HepG2 (cell line): ENCODE data around the gene UVSSA. TPM values are rescaled to one million over a fixed set of nuclear protein-coding genes. Genes with fewer than 3 reads are reported as not detected.

Experiments used
- ATAC-seq: fragments of 200-7000 bp; cut with Tn5 transposase; 3 replicates; pipeline ENCODE4 v1.9.1; 2020; ENCODE audit warnings: mild to moderate bottlenecking, moderate library complexity
- BruUV-seq: library from RNA; stranded (reverse); fragments of 400-500 nt; replicated peaks from 2 replicates; lab custom pipeline; 2021; lab: Mats Ljungman, UMichigan
- CTCF ChIA-PET: fragments of 300-600 bp; formaldehyde crosslinking; extraction: SDS; loops from one replicate; lab custom pipeline; 2021; ENCODE audit warnings: low total read pairs, inconsistent platforms, low intra/inter-chr PET ratio; lab: Yijun Ruan, JAX
- POLR2A ChIA-PET: fragments of 350-600 bp; sonication (Branson Sonifier 250); formaldehyde crosslinking; loops from one replicate; lab custom pipeline; 2020; ENCODE audit warnings: antibody characterized with exemption, inconsistent platforms; lab: Yijun Ruan, JAX
- DNase-seq: peaks from one replicate; pipeline ENCODE4 v3.0.0-alpha.2; 2015; ENCODE audit warnings: low spot score
- FAIRE-seq: peaks from 3 replicates; lab custom pipeline; 2011; peaks lifted over from hg19 to GRCh38; lab: Jason Lieb, UNC
- H2AFZ ChIP-seq: one replicate; pipeline ENCODE4 v1.6.1; 2011; ENCODE audit warnings: low read length, inconsistent platforms
- H3K27ac ChIP-seq: fragments of 300-600 bp; 3 replicates; pipeline ENCODE4 v1.8.0; 2011; ENCODE audit warnings: mixed run types, mild to moderate bottlenecking, mixed read lengths, low read length, inconsistent platforms; ENCODE audit not compliant: insufficient read depth; ENCODE audit errors: extremely low read length
- H3K27me3 ChIP-seq, 2 experiments: fragments of 200-600 bp in 1 of 2; 2 replicates in 1 of 2; 3 replicates in 1 of 2; pipeline versions ENCODE4 v1.6.0 to v1.8.0; 2011; ENCODE audit warnings: low read length in 2 of 2, mild to moderate bottlenecking in 2 of 2, moderate library complexity in 2 of 2, inconsistent platforms in 1 of 2; ENCODE audit not compliant: insufficient read depth in 2 of 2, control insufficient read depth in 1 of 2
- H3K36me3 ChIP-seq, 2 experiments: fragments of 200-600 bp in 1 of 2; replicated peaks in 1 of 2; 2 replicates in 1 of 2; 3 replicates in 1 of 2; pipeline versions ENCODE4 v1.5.1 to v1.8.0; 2011; ENCODE audit warnings: low read length in 2 of 2, inconsistent platforms in 1 of 2; ENCODE audit not compliant: insufficient read depth in 2 of 2, control insufficient read depth in 1 of 2
- H3K4me1 ChIP-seq: 2 replicates; pipeline ENCODE4 v1.5.1; 2012; ENCODE audit warnings: low read length, inconsistent platforms; ENCODE audit not compliant: insufficient read depth
- H3K4me2 ChIP-seq: 2 replicates; pipeline ENCODE4 v1.6.0; 2011; ENCODE audit warnings: low read depth, low read length, inconsistent platforms
- H3K4me3 ChIP-seq, 3 experiments: fragments of 200-600 bp in 1 of 3; sonication (generic), shearing (Covaris generic) in 1 of 3; replicated peaks in 1 of 3; 2 replicates each; pipeline ENCODE4 v1.5.1; 2011 to 2016; ENCODE audit warnings: low read length in 3 of 3, inconsistent platforms in 2 of 3, low read depth in 2 of 3, mild to moderate bottlenecking in 2 of 3, control low read depth in 1 of 3, mixed read lengths in 1 of 3; ENCODE audit not compliant: insufficient read depth in 1 of 3
- H3K79me2 ChIP-seq: one replicate; pipeline ENCODE4 v1.6.1; 2011; ENCODE audit warnings: low read length, inconsistent platforms; ENCODE audit not compliant: insufficient read depth
- H3K9ac ChIP-seq: 2 replicates; pipeline ENCODE4 v1.6.0; 2011; ENCODE audit warnings: mild to moderate bottlenecking, low read depth, low read length, inconsistent platforms; ENCODE audit not compliant: insufficient read depth
- H3K9me3 ChIP-seq: 2 replicates; pipeline ENCODE4 v1.5.1; 2012; ENCODE audit warnings: mild to moderate bottlenecking, low read length
- H4K20me1 ChIP-seq: 2 replicates; pipeline ENCODE4 v1.6.0; 2011; ENCODE audit warnings: inconsistent platforms, mild to moderate bottlenecking, low read length, moderate library complexity; ENCODE audit not compliant: insufficient read depth
- EZH2 ChIP-seq: conservative IDR thresholded peaks from 2 replicates; pipeline ENCODE4 v1.6.1; 2012; ENCODE audit warnings: mild to moderate bottlenecking, low read depth, low read length, moderate library complexity
- HMGXB3 ChIP-seq: sonication (generic); formaldehyde crosslinking; IDR thresholded peaks from 2 replicates; pipeline ENCODE4 v1.4.0; 2020; ENCODE audit warnings: missing genetic modification reagents, borderline replicate concordance
- MBD4 ChIP-seq: IDR thresholded peaks from 2 replicates; pipeline ENCODE4 v1.6.1; 2012; ENCODE audit warnings: low read length, inconsistent platforms, borderline replicate concordance
- ZNF414 ChIP-seq: sonication (generic); formaldehyde crosslinking; IDR thresholded peaks from 2 replicates; pipeline ENCODE4 v1.5.0; 2020; ENCODE audit warnings: missing genetic modification reagents
- WGBS: methylation state at CpG from one replicate; pipeline ENCODE4 v1.1.6; 2017; ENCODE audit warnings: low lambda C conversion rate; 5-methylcytosine and 5-hydroxymethylcytosine counted together
- in situ Hi-C: cut with HindIII; loops from 2 replicates; pipeline ENCODE4 v1.10.0; 2017; ENCODE audit warnings: low pct_unique_long_range_greater_than_20kb; ENCODE audit not compliant: extremely low pct_ligation_motif_present
- intact Hi-C: fragments of 100-400 bp; cut with micrococcal nuclease; formaldehyde crosslinking; loops from one replicate; pipeline ENCODE4 v1.10.0; 2022; ENCODE audit not compliant: unreplicated experiment
- polyA plus RNA-seq, 8 experiments: library from polyadenylated mRNA; depleted of rRNA in 3 of 8; stranded (reverse) in 7 of 8; unstranded in 1 of 8; fragments of >200 nt; fragmentation: Illumina TruSeq in 4 of 8; extraction: Trizol in 4 of 8; gene quantifications; 2 replicates each; pipeline versions ENCODE4 v1.2.1 to v1.2.3, GENCODE V29; 2011 to 2016; ENCODE audit warnings: low read depth in 4 of 8, missing spikeins in 1 of 8, mixed read lengths in 1 of 8; ENCODE audit not compliant: insufficient read depth in 1 of 8
- total RNA-seq, 5 experiments: library from RNA; depleted of rRNA; stranded (reverse); fragments of >200 nt; fragmentation: Illumina TruSeq; extraction: Trizol; gene quantifications; 2 replicates each; pipeline ENCODE4 v1.2.3, GENCODE V29; 2016; ENCODE audit warnings: low read depth in 1 of 5
- TF ChIP-seq, protein P1 (sequence below): sonication (generic); formaldehyde crosslinking; IDR thresholded peaks from 2 replicates; pipeline ENCODE4 v1.4.0; 2020; ENCODE audit warnings: mild to moderate bottlenecking, missing genetic modification reagents, borderline replicate concordance
- TF ChIP-seq, protein P2 (sequence below): IDR thresholded peaks from 2 replicates; pipeline ENCODE4 v1.6.1; 2018; ENCODE audit warnings: missing genetic modification reagents
- TF ChIP-seq, protein P3 (sequence below): sonication (generic); formaldehyde crosslinking; IDR thresholded peaks from 2 replicates; pipeline ENCODE4 v1.4.0; 2020; ENCODE audit warnings: missing genetic modification reagents

UVSSA gene
- total and polyA plus RNA-seq, 2 of the 13 experiments (the other 11 are each of a cell fraction or from before 2014, with no cell fraction given) = 4.6 to 8.4 TPM

DNA sequence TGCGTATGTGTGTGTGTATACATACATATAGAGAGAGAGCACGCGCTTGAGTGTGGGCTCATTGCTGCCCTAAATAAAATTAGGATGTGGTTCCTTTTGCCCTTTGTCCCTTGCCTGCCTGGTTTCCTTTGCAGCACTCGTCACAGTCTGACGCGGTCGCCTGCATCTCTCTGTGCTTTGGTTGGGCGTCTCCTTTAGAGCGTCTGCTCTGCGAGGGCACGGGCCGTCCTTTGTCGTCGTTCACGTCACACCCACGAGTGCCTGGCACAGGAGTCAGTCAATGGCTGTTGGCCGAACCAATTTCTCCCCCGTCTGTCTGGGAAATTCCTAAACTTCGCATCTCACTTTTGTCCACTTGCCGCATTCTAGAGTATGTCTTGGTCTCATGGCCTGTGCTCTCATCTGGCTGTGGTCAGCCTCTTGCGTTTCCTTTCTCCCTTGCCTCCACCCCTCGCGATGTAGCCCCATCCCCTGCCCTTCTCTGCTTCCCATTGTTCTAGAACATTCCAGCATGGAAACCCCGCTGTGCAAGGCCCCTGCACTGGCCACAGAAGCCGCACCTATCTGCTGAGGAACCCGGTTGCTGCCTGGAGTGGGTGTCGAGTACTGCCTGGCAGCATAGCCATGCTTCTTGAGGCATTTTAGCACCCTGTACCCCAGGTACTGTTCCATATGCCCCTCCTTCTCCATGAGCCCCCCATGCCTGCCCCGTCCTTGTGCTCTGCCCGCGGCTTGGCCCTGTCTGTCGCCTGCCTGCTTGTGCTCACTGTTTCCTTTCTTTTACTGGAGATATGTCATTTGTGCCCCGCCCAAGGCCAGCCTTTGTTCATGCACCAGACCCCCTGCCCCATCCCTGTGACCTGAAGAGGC, 49.3 kb upstream of the UVSSA start:
- ChIA-PET CTCF (no interaction called here), POLR2A (no interaction called here)
- Histone ChIP-seq H3K9ac (no peak overlapping the region), H3K9me3 (no peaks in the 10 kb centered on the region), H3K4me2 (no peak overlapping the region), H3K36me3 (peaks cover 22 to 38% of the 10 kb centered on the region in 2 experiments; a peak in 4 of 5 replicates), H4K20me1 (peaks cover 47% of the 10 kb centered on the region; the same call in 1 of the 2 replicates), H3K27ac (no peak overlapping the region), H3K79me2 (peaks cover 84% of the 10 kb centered on the region), H3K4me1 (peaks cover 12% of the 10 kb centered on the region), H3K4me3 (no peak overlapping the region), H3K27me3 (no peaks in the 10 kb centered on the region), H2AFZ (no peak overlapping the region)
- BruUV-seq = no TSS peak
- TF ChIP-seq, protein P1, sequence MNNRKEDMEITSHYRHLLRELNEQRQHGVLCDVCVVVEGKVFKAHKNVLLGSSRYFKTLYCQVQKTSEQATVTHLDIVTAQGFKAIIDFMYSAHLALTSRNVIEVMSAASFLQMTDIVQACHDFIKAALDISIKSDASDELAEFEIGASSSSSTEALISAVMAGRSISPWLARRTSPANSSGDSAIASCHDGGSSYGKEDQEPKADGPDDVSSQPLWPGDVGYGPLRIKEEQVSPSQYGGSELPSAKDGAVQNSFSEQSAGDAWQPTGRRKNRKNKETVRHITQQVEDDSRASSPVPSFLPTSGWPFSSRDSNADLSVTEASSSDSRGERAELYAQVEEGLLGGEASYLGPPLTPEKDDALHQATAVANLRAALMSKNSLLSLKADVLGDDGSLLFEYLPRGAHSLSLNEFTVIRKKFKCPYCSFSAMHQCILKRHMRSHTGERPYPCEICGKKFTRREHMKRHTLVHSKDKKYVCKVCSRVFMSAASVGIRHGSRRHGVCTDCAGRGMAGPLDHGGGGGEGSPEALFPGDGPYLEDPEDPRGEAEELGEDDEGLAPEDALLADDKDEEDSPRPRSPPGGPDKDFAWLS (CRISPR knock-in tag) = no peak
- TF ChIP-seq MBD4 (no peak), ZNF414 (CRISPR knock-in tag) (no peak), HMGXB3 (no peak), EZH2 (no peak)
- TF ChIP-seq, protein P2, sequence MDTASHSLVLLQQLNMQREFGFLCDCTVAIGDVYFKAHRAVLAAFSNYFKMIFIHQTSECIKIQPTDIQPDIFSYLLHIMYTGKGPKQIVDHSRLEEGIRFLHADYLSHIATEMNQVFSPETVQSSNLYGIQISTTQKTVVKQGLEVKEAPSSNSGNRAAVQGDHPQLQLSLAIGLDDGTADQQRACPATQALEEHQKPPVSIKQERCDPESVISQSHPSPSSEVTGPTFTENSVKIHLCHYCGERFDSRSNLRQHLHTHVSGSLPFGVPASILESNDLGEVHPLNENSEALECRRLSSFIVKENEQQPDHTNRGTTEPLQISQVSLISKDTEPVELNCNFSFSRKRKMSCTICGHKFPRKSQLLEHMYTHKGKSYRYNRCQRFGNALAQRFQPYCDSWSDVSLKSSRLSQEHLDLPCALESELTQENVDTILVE = no peak
- TF ChIP-seq, protein P3, sequence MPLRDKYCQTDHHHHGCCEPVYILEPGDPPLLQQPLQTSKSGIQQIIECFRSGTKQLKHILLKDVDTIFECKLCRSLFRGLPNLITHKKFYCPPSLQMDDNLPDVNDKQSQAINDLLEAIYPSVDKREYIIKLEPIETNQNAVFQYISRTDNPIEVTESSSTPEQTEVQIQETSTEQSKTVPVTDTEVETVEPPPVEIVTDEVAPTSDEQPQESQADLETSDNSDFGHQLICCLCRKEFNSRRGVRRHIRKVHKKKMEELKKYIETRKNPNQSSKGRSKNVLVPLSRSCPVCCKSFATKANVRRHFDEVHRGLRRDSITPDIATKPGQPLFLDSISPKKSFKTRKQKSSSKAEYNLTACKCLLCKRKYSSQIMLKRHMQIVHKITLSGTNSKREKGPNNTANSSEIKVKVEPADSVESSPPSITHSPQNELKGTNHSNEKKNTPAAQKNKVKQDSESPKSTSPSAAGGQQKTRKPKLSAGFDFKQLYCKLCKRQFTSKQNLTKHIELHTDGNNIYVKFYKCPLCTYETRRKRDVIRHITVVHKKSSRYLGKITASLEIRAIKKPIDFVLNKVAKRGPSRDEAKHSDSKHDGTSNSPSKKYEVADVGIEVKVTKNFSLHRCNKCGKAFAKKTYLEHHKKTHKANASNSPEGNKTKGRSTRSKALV (CRISPR knock-in tag) = no peak
- no peak for ATAC-seq
- FAIRE-seq = no peak
- 90% methylated on average over 32 of the region's 32 CpGs for WGBS
- in situ Hi-C loops = no loop called here
- DNase-seq = no peak
- intact Hi-C loops = no loop called here
